H1 (cell line): ENCODE data around the gene SLK. TPM values are rescaled to one million over a fixed set of nuclear protein-coding genes. Genes with fewer than 3 reads are reported as not detected.

Experiments used
- CREB1 ChIP-seq: IDR thresholded peaks from 2 replicates; pipeline ENCODE4 v1.6.1; 2012; ENCODE audit warnings: inconsistent platforms
- polyA plus RNA-seq, 7 experiments: library from polyadenylated mRNA; depleted of rRNA in 3 of 7; stranded (reverse) in 5 of 7; unstranded in 2 of 7; fragments of >200 nt in 5 of 7; fragments of 200-250 nt in 2 of 7; gene quantifications; 1 replicate in 5 of 7; 2 replicates in 1 of 7; 4 replicates in 1 of 7; pipeline versions ENCODE4 v1.2.1 to v1.2.3, GENCODE V29; 2011 to 2013; ENCODE audit warnings: missing spikeins in 2 of 7, mixed read lengths in 2 of 7
- total RNA-seq: library from RNA; stranded (reverse); fragmentation: NEBNext Ultra II Directional; extraction: Animal tissue kit (Norgen Biotek cat#: 25700); gene quantifications from 2 replicates; pipeline ENCODE4 v1.2.1, GENCODE V29; 2021
- TF ChIP-seq, protein P1 (sequence below): IDR thresholded peaks from 2 replicates; pipeline ENCODE4 v1.6.1; 2012; ENCODE audit warnings: low read length, inconsistent platforms
- TF ChIP-seq, protein P2 (sequence below): fragments of 300-600 bp; sonication (generic); IDR thresholded peaks from 2 replicates; pipeline ENCODE4 v1.7.1; 2012; ENCODE audit warnings: low read length, moderate library complexity, mild to moderate bottlenecking, inconsistent platforms; ENCODE audit not compliant: insufficient replicate concordance

The SLK gene
- total and polyA plus RNA-seq, 2 of the 8 experiments (the other 6 are each of a cell fraction or from before 2014, with no cell fraction given): 2.7 to 18.3 TPM

- TF ChIP-seq, protein P1, sequence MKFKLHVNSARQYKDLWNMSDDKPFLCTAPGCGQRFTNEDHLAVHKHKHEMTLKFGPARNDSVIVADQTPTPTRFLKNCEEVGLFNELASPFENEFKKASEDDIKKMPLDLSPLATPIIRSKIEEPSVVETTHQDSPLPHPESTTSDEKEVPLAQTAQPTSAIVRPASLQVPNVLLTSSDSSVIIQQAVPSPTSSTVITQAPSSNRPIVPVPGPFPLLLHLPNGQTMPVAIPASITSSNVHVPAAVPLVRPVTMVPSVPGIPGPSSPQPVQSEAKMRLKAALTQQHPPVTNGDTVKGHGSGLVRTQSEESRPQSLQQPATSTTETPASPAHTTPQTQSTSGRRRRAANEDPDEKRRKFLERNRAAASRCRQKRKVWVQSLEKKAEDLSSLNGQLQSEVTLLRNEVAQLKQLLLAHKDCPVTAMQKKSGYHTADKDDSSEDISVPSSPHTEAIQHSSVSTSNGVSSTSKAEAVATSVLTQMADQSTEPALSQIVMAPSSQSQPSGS: no peak
- 0 out of 2 replicates have a peak, but pooled peaks have one; percentile 34 for TF ChIP-seq CREB1
- TF ChIP-seq, protein P2, sequence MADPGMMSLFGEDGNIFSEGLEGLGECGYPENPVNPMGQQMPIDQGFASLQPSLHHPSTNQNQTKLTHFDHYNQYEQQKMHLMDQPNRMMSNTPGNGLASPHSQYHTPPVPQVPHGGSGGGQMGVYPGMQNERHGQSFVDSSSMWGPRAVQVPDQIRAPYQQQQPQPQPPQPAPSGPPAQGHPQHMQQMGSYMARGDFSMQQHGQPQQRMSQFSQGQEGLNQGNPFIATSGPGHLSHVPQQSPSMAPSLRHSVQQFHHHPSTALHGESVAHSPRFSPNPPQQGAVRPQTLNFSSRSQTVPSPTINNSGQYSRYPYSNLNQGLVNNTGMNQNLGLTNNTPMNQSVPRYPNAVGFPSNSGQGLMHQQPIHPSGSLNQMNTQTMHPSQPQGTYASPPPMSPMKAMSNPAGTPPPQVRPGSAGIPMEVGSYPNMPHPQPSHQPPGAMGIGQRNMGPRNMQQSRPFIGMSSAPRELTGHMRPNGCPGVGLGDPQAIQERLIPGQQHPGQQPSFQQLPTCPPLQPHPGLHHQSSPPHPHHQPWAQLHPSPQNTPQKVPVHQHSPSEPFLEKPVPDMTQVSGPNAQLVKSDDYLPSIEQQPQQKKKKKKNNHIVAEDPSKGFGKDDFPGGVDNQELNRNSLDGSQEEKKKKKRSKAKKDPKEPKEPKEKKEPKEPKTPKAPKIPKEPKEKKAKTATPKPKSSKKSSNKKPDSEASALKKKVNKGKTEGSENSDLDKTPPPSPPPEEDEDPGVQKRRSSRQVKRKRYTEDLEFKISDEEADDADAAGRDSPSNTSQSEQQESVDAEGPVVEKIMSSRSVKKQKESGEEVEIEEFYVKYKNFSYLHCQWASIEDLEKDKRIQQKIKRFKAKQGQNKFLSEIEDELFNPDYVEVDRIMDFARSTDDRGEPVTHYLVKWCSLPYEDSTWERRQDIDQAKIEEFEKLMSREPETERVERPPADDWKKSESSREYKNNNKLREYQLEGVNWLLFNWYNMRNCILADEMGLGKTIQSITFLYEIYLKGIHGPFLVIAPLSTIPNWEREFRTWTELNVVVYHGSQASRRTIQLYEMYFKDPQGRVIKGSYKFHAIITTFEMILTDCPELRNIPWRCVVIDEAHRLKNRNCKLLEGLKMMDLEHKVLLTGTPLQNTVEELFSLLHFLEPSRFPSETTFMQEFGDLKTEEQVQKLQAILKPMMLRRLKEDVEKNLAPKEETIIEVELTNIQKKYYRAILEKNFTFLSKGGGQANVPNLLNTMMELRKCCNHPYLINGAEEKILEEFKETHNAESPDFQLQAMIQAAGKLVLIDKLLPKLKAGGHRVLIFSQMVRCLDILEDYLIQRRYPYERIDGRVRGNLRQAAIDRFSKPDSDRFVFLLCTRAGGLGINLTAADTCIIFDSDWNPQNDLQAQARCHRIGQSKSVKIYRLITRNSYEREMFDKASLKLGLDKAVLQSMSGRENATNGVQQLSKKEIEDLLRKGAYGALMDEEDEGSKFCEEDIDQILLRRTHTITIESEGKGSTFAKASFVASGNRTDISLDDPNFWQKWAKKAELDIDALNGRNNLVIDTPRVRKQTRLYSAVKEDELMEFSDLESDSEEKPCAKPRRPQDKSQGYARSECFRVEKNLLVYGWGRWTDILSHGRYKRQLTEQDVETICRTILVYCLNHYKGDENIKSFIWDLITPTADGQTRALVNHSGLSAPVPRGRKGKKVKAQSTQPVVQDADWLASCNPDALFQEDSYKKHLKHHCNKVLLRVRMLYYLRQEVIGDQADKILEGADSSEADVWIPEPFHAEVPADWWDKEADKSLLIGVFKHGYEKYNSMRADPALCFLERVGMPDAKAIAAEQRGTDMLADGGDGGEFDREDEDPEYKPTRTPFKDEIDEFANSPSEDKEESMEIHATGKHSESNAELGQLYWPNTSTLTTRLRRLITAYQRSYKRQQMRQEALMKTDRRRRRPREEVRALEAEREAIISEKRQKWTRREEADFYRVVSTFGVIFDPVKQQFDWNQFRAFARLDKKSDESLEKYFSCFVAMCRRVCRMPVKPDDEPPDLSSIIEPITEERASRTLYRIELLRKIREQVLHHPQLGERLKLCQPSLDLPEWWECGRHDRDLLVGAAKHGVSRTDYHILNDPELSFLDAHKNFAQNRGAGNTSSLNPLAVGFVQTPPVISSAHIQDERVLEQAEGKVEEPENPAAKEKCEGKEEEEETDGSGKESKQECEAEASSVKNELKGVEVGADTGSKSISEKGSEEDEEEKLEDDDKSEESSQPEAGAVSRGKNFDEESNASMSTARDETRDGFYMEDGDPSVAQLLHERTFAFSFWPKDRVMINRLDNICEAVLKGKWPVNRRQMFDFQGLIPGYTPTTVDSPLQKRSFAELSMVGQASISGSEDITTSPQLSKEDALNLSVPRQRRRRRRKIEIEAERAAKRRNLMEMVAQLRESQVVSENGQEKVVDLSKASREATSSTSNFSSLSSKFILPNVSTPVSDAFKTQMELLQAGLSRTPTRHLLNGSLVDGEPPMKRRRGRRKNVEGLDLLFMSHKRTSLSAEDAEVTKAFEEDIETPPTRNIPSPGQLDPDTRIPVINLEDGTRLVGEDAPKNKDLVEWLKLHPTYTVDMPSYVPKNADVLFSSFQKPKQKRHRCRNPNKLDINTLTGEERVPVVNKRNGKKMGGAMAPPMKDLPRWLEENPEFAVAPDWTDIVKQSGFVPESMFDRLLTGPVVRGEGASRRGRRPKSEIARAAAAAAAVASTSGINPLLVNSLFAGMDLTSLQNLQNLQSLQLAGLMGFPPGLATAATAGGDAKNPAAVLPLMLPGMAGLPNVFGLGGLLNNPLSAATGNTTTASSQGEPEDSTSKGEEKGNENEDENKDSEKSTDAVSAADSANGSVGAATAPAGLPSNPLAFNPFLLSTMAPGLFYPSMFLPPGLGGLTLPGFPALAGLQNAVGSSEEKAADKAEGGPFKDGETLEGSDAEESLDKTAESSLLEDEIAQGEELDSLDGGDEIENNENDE: no peak
These were observed 45.2 kb upstream of the SLK start (continued) for GRCh38 chr10:103921750-103922195.
